ENCODE measurements around the gene NHLH2.

The NHLH2 gene

DNA sequence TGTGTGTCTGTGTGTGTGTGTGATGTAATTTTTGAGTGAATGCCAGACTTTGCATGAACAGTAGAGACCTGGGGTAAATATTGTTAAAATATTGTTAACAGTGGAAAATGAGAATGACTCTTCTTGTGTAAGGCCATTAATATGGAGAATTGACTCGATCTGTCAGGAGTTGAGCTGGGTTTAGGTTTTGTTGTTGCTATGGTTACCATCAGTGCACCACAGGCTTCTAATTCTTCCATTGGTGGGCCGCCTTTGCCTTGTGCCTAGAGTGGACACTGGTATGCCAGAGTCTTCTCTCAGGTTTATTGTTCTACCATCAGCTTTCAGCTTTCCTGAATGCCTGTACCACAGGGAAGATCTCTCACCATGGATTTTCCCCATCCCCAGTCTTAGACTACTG, 10.0 kb upstream of the NHLH2 start:
- TF ChIP-seq CTCF (IDR thresholded peaks at IDR 0.05; ENCODE audit: low read depth, low read length, poor library complexity, severe bottlenecking) (no peak), EZH2phosphoT487 (IDR thresholded peaks at IDR 0.05; ENCODE audit: borderline replicate concordance, low read length) (no peak)
- Histone ChIP-seq H3K27ac (ENCODE audit: low read depth, low read length) (no peak overlapping the region), H3K9me3 (ENCODE audit: control insufficient read depth, insufficient read depth, low read length) (no peaks in the 10 kb centered on the region), H3K27me3 (ENCODE audit: control insufficient read depth, low read length) (no peaks in the 10 kb centered on the region), H3F3A (ENCODE audit: control insufficient read depth, insufficient read depth) (no peaks in the 10 kb centered on the region), H3K4me1 (ENCODE audit: control insufficient read depth, low read length) (no peaks in the 10 kb centered on the region), H4K20me1 (ENCODE audit: control insufficient read depth, insufficient read depth, low read depth, low read length) (no peaks in the 10 kb centered on the region), H3K9me2 (replicated peaks; ENCODE audit: control insufficient read depth, low read length) (no peaks in the 10 kb centered on the region), H3K4me2 (ENCODE audit: low read length) (no peak overlapping the region), H3K4me3 (ENCODE audit: low read length) (no peak overlapping the region), H3K36me3 (ENCODE audit: control insufficient read depth, low read length) (no peaks in the 10 kb centered on the region), H3K79me2 (ENCODE audit: control insufficient read depth, low read length) (no peaks in the 10 kb centered on the region)

DNA sequence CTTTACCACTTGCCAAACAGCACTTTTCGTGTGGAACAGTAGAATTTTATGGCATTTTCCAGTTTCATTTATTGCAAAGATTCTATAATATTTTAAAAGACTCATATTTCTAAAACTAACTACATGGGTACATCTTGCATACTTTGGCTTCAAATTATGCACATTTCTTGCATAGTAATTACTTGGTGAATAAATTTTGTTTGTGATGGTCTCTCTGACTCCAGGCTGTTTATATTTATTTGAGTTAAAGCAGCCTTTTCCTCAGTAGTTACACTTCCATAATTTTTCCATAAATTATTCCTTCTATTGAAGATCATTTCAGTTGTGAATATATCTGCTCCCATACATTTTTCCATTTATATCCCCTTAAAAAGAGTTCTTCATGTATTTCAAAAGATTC, 6.9 kb upstream of the NHLH2 start:
- H3K4me1 ChIP-seq (ENCODE audit: control insufficient read depth, low read length), result no peaks in the 10 kb centered on the region
- 0 out of 2 replicates have a peak, but pooled peaks cover 2% of the 10 kb centered on the region for H3K27me3 ChIP-seq (ENCODE audit: control insufficient read depth, low read length)
- no peaks in the 10 kb centered on the region for H3K36me3 ChIP-seq (ENCODE audit: control insufficient read depth, low read length)
- H3K4me2 ChIP-seq (ENCODE audit: low read length), result no peak overlapping the region
- no peak overlapping the region for H3K4me3 ChIP-seq (ENCODE audit: low read length)
- no peak for TF ChIP-seq EZH2phosphoT487 (IDR thresholded peaks at IDR 0.05; ENCODE audit: borderline replicate concordance, low read length)
- TF ChIP-seq CTCF (IDR thresholded peaks at IDR 0.05; ENCODE audit: low read depth, low read length, poor library complexity, severe bottlenecking), result no peak
- no peaks in the 10 kb centered on the region for H4K20me1 ChIP-seq (ENCODE audit: control insufficient read depth, insufficient read depth, low read depth, low read length)
- no peaks in the 10 kb centered on the region for H3K79me2 ChIP-seq (ENCODE audit: control insufficient read depth, low read length)
- H3K9me2 ChIP-seq (replicated peaks; ENCODE audit: control insufficient read depth, low read length), result no peaks in the 10 kb centered on the region
- H3K27ac ChIP-seq (ENCODE audit: low read depth, low read length), result no peak overlapping the region
- H3F3A ChIP-seq (ENCODE audit: control insufficient read depth, insufficient read depth), result no peaks in the 10 kb centered on the region
- H3K9me3 ChIP-seq (ENCODE audit: control insufficient read depth, insufficient read depth, low read length), result no peaks in the 10 kb centered on the region

DNA sequence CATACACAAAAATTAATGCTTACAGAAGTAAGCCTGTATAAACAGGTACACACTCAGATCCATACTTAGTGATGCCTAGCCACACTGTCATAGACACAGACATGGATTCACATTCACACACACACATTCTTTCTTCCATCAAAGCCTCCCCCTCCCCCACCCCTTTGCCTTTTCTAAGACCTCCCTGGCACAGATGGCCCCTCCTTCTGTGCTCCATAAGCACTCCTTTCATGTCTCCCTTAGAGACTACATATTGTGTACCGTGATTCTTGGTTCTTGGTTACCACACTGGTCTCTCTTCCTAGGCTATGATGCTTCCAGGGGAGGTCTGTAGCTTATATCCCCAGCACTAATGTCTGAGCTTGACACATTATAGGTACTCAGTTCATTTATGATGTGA, 2.0 kb upstream of the NHLH2 start:
- Histone ChIP-seq H3K9me3 (ENCODE audit: control insufficient read depth, insufficient read depth, low read length) (no peaks in the 10 kb centered on the region), H3F3A (ENCODE audit: control insufficient read depth, insufficient read depth) (no peaks in the 10 kb centered on the region), H3K36me3 (ENCODE audit: control insufficient read depth, low read length) (no peaks in the 10 kb centered on the region), H4K20me1 (ENCODE audit: control insufficient read depth, insufficient read depth, low read depth, low read length) (no peaks in the 10 kb centered on the region), H3K27ac (ENCODE audit: low read depth, low read length) (no peak overlapping the region), H3K4me2 (ENCODE audit: low read length) (no peak overlapping the region), H3K27me3 (ENCODE audit: control insufficient read depth, low read length) (0 out of 2 replicates have a peak, but pooled peaks cover 2% of the 10 kb centered on the region), H3K4me3 (ENCODE audit: low read length) (no peak overlapping the region), H3K79me2 (ENCODE audit: control insufficient read depth, low read length) (no peaks in the 10 kb centered on the region), H3K4me1 (ENCODE audit: control insufficient read depth, low read length) (no peaks in the 10 kb centered on the region), H3K9me2 (replicated peaks; ENCODE audit: control insufficient read depth, low read length) (no peaks in the 10 kb centered on the region)
- no peak for TF ChIP-seq CTCF (IDR thresholded peaks at IDR 0.05; ENCODE audit: low read depth, low read length, poor library complexity, severe bottlenecking)
- no peak for TF ChIP-seq EZH2phosphoT487 (IDR thresholded peaks at IDR 0.05; ENCODE audit: borderline replicate concordance, low read length)
